HG03442 (cell line): ENCODE measurements around the gene AGRP.

ENCODE experiments used
- ATAC-seq: cut with Tn5 transposase; IDR thresholded peaks from one replicate; pipeline ENCODE4 v1.9.1; 2021; ENCODE audit warnings: mild to moderate bottlenecking, moderate library complexity; ENCODE audit not compliant: unreplicated experiment

AGRP gene

DNA sequence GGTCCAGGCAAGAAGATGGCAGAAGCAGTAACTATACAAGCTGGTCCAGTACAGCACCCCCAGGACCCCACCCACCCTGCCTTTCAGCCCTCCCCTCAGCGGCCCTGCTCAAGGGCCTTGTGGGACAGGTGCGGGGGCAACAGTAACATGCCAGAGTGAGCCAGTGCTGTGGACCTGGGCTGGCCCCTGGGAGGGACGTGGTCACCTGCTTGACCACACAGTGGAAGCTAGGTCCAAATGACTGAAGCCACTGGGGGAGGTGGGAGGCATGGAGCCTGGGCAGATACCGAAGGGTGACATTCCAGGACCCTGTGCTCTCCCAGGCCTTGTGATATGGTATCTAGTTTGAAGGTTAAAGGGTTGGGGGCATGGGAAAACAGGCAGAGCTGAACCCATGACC is 19.7 kb downstream of the AGRP start:
- no peak for ATAC-seq

DNA sequence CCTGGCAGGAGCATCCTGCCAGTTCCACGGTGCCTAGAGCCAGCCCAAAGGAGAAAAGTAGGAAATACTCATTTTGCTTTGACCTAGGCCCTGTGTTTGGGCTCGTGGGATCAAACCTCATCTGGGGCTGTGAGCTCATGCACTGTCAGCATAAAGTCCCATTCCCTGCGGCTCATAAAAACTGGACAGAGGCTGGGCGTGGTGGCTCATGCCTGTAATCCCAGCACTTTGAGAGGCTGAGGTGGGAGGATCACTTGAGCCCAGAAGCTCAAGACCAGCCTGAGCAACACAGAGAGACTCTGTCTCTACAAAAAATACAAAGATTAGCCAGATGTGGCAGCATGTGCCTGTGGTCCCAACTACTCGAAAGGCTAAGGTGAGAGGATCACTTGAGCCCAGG is 20.3 kb downstream of the AGRP start:
- no peak for ATAC-seq

DNA sequence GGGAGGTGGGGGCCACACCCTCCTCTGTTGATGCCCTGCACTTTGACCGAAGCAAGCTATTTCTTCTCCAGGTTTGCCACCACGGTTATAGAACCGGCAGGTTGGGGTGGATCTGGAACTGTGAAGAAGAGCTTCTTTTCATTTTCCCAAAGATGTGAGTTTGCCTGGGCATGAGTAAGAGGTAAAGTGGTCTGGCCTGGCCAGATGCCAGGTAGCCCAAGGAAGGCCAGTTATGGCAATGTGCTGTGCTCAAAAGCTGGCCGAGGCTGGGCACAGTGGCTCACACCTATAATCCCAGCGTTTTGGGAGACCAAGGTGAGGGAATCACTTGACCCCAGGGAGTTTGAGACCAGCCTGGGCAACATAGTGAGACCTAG is 21.1 kb downstream of the AGRP start:
- ATAC-seq, result no peak

DNA sequence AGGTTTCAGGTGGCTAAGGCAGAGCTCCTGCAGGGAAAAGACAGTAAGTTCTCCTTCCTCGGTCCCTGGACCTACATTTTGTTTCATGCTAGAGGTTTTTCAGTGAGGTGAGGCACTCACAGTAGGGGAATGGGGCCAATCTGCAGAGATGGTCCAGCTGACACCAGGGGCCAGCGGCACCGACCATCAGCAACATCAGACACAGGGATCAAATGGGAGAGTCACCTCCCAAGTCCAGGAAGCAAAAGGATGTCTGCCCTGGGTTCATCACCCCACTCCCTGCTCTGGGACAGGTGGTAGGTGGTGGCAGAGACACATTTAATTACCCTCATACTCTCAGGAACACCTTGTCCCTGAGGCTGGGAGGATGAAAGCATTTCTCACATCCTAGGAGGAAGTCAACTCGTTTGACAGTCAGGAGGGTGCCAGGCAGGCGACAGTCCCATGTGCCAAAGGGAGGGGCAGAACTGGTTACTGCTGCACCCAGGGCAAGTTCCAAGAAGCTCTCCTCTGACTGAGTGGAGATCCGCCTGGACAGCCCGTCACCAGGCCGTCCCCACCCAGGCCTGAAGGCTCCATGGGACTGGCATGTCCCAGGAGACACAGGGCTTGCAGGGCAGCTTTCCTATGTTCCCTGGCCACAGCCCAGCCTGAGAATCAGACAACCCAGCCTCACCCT is 21.6 kb downstream of the AGRP start:
- ATAC-seq, result no peak

DNA sequence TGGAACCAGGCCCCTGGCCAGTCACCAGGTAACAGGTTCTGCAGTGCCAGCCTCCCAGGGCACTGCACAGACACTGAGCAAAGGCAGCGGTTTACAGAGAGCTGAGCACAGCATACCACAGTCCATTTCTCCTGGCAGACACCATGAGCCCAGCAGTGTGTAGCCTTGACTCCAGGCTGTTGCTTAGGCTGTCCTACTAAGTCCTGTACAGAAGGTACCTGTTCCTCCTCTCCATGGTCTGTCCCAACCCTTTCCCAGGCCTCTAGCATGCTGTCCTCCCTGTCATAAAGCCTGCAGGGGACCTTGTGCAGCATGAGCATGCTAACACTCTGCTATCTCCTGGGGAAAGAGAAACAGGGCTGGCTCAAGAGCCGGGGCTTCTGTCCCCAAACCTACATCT is 22.4 kb downstream of the AGRP start:
- no peak for ATAC-seq

DNA sequence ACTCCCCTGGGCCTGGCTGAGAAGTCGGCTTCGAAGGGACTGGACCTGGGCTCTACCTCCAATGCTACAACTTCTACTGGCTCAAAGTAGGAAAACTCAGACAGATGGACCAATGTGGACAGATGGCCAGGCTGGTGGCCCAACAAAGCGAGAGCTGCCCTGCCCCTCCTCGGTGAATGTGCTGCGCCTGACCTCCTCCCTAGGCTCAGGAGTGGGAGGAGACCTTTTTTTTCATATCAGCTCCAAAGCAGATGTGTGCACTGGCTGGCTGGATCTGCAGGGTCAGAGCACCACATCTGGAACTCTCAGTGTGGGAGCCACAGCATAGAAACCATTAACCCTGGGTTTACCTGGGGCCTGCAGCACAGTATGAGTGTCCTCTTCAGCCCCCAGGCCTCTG is 23.2 kb downstream of the AGRP start:
- no peak for ATAC-seq

DNA sequence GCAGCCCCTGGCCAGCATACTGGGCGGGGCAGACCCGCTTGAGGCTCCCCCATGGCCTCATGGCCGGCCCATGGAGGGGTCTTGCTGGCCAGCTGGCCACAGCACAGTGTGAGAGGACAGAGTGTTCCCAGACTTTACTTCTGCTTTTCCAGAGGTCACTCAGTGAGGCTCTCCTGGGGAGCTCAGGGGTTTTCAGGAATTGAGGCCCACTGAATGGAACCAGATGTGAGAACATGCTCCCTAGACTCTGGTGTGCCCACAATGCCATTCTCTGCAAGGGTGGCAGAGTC is 23.5 kb downstream of the AGRP start:
- no peak for ATAC-seq

DNA sequence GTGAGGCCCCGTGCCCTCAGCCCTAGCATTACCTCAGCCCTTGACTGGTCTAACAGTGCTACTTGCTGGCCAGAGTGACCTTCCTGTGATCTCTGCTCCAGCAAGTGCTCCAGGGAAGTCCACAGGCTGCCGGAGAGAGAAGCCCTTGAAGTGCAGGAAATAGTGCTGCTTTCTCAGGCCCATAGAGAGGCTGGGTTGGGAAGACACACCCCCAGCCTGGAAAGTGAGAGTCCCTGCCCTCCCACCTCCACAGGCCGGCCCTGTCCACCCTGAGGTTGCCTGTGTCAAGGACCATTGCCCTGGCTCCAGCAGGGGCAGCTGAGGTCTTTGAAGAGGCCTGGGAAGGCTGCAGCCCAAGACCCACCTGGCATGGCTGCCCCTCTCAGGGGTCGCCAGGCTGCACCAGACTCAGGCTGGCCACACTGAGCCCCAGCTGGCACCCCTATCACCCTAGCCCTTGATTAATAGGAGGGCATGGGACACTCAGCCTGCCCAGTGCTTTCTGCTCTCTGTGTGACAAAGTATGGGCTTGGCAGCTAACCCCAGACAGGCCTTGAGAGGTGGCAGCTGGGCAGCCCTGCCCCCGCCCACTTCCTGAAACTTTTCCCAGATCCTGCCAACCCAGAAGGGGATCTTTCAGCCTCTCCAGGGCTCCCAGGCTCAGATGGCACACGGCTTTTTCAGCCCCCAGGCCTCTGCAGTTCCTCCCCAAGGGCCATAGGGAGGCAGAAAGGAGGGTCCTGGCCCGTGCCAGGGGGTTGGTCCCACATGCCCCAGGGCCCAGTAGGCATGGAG is 24.1 kb downstream of the AGRP start:
- ATAC-seq, result no peak

DNA sequence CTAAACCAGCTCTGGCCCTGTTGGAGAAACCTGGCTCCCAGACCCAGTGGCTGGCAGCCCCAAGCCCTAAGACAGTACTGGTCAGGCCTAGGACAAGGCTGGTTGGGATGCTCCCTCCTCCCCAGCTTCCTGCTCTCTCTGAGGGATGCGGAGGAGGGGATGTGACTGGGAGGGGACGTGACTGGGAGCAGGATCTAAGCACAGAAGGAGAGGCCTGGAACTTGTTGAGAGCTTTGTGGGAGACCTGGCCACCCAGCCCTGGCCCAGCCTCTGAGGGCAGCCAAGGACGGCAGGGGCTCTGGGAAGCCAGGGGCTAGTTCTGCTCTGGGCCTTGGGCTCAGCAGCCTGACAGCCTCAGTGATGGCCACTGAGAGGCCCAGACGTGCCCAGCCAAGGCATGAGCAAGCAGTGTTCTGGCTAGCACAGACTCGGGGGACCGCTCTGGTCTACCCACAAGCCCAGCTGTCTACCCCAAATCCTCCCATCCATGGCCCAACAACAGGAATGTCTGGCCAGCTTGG is 25.2 kb downstream of the AGRP start:
- no peak for ATAC-seq

DNA sequence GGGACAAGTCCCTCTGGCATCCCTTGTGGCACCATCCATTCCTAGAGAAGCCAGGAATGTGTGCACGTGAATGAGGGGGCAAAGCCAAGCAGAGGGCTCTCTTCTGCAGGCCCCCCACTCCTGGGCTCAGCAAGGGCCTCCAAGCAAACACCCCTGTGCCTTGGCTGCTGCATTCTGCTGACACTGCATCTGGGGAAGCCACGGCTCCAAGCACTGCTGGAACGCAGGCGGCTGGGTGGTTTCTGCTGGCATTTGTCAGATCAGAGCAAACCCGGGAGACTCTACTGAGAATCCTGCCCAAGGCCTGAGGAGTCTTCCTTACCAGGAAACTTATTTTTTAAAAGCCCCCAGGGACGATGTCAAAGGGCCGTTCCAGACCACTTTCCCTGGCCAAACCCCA is 25.7 kb downstream of the AGRP start:
- ATAC-seq, result no peak

DNA sequence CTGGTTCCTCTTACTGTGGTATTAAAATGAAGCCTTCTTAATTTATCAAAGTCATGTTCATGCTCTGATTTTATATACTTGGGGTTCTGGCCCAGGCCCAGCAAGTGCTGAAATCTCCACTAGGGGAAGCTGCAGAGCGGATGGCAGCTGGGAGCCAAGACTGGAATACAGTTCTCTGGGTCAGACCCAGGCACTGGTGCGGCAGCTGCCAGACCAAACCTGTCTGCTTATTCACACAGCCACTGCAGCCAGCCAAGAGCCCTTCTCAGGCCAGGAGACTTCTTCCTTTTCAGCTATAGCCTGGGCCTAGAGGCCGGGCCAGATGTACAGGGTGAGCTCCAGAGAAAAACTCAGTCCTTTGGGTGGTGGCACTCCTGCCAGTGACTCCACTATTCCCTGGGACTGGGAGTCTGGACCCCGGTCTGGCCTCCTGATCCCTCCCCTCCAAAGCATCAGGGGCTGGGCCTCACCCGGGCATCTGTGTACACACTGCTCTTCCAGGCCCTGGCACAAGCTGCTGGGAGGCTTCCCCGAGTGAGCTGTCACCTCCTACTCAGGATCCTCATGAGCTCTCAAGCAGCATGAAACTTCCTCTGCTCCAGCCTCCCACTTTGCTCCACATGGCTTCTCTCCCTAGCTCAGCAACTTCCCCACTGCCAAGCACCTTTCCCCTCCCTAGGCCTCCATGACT is 26.8 kb downstream of the AGRP start:
- no peak for ATAC-seq

DNA sequence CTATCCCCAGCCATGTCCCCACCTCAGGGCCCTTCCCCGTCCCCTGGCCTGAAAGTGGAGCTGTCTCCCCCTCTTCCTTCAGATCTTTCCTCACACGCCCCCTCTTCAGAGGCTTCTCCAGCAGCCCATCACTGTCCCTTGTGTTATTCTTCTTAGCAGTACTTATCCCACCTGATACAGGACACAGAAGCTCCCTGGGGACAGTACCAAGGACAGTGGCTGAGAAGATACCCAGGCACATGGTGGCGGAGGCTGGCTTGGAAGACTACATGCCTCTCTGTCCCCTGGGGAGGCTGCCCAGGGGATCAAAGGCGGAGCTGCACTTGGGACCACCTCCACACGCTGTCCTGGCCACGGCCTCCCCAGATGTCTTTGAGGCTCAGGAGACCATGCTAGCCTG is 28.5 kb downstream of the AGRP start:
- no peak for ATAC-seq

DNA sequence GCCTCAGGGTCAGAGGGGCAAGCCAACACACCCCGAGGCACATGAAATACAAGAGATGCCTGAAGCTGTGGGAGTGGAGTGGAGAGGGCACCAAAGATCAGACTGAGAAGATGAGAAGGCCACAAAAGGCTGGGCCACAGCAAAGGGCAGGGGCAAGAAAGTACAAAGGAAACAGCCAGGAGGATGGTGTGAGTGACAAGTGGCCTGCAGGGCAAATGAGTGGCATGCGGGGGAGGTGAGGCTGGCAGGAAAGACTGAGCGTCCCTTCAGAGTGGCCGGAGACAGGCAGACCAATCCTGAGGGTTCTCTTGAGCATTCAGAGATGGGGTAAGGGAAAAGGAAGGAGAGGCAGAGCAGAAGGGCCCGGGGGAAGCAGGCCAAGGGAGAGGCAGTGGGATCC is 29.2 kb downstream of the AGRP start:
- ATAC-seq, result no peak

DNA sequence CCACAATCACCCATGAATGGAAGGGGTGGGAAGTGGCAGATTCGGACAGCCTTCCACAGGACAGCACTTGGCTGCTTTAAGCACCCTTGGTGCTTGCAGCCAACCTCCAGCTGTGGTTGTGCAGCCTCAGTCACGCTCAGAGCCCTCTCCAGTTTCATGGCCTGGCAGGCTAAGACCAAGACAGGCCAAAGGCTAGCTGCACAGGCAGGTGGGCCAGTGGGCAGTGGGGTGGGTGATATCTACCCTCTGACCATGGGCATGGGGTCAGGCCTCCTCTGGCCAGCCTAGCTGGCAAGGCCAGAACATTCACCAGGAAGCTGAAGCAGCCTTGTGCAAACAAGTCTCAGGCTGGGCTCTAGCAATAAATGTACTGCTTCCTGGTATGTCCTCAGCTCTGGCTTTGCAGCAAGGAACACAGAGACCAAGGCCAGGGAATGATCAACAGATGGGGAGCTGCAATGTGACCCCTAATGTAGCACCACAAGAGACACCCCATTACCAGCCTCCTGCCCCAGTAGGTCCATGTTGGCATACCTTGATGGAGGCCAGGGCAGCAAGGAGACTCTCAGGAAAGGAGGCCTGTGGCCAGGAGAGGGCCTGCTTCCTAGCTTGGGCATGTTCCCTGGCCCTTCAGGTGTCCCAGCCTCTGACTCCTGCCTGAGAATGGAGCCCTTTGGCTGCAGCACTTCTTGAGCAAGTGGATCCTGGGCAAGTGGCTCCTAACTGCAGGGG is 31.5 kb downstream of the AGRP start:
- ATAC-seq, result no peak

DNA sequence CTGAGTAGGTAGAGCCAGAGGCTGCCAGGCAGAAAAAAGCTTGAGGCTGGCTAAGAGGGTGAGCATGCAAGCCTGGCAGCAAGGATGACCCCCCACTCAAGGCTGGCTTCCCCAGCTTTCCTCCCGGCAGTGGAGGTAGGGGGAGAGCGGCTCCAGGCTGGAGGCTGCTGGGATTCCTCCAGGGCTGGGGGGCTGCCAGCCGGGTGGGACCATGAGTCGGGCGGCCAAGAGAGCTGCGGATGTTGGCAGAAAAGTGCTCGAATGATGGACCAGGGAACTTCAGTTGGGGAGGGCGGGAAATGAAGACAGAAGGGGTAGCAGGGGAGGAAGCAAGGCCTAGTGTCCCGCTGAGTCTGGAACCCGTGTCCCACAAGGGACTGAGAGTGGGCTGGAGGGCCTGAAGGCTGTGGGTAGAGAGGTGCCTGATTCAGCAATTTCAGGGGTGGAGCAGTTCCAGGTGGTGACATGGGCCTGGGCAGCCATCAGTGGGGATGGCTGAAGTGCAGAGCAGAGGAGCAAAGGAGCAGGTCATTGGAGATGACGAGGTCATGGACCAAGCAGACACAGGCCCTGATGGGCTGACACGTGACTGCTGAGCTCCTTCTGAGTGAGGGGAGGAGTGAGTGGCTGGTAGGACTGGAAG is 32.2 kb downstream of the AGRP start:
- no peak for ATAC-seq

DNA sequence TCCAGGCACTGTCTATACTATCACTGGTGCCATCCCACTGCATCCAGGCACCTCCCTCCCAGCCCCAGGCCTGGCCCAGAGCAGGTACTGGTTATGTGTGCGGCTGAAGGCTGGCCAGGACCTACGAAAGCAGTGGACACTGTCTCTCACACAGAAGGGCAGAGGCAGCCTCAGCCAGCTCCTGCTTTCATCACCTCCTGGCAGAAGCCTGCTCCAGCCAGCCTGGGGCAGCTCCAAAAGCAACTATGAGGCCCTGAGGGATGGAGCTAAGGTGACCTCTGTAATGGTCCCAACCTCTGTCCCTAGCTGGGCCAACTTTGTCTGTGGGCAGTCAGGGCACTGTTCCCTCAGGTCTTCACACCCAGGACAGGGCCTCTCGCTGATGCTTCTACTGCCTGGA is 33.6 kb downstream of the AGRP start:
- ATAC-seq, result no peak

DNA sequence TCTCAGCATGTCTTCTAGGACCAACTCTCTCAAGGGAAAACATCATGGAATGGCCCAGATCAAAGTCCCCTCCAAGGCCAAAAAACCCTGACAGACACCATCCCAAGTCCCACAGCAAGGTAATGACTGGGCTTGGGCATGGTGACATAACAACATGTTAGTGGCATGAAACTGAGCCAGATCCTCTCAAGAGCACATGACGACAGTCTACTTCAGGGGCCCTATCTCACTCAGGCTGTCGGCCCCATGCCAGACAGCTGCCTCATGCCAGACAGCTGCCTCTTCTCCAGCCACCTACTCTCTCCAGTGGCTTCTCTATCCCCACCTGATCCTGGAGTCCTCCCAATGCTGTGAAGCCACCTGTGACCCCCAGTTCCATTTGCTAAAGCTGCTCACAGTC is 34.0 kb downstream of the AGRP start:
- ATAC-seq, result no peak

DNA sequence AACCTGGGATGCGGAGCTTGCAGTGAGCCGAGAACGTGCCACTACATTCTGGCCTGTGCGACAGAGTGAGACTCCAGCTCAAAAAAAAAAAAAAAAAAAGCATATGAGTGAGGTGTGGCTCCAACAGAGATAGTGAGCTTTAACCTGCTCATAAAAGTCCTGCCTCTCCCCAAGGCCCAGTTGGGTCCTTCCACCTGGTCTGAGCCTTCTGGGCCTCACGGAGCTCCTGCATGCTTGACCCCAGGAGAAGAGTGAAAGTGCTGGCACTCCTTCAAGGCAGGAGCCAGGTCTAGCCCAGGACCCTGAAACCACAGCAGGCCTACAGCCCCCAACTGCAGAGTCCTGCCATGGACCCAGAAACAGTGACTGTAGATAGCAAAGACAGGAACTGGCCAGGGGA is 34.8 kb downstream of the AGRP start:
- no peak for ATAC-seq

DNA sequence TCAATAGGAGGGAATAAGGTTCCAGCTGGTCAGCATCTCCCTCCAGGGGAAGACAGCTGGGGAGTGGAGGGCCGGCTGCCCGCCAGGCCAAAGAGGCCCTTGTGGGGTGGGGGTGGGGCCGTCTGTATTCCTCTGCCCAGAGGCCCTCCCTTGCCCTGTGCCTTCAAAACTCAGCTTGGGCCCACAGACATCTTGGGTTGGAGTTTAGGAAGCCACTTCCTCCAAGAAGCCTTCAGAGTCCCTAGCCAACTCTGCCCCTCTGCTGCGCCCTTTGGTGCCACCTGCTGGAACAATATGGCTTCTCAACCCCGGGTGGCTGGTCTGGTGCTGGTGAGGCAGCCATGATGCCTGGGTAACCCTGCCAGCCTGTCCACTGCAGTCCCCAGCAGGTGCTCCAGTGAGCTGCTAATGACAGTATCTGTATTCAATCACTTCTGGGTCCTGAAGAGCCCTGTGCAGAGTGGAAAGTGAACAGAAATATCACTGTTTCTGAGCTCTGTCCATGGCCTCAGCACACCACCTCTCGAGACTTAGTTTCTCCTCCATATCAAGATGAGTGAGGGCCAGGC is 35.8 kb downstream of the AGRP start:
- ATAC-seq, result no peak

DNA sequence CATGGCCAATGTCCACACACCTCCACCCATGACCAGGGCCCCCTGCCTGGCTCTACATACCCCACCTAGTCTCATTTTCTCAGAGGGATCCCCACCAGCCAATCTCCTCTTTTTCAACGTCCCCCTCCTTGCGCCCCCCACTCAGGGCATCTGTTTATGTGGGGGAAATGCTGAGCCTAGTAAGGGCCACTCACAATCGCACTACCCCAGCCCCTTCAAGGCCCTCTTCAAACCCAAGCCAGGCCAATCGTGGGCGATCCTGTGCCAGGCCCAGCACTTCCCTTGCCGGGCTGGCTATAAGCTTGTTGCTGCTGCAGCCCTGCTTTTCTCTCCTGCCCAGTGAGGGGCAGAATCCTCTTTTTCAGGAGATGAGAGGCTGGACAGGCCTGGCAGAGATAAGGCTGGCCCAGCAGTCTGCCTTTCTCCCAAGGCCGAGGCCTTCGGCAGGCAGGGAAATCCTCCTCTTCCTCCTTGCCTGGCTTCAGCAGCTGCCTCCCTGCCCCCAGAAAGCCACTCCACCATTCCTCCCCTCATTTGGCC is 36.3 kb downstream of the AGRP start:
- no peak for ATAC-seq
